Tibial nerve (tissue), 4 donors: Measurements from ENCODE around the gene SH3TC1.

Source experiments
- EP300 ChIP-seq, 2 donors: sonication (generic); formaldehyde crosslinking; IDR thresholded peaks; one replicate each; pipeline ENCODE4 v1.6.1; 2017; ENCODE audit warnings: antibody characterized with exemption in 2 of 2, mild to moderate bottlenecking in 1 of 2
- POLR2A ChIP-seq, 2 donors: fragments of 450-650 bp; IDR thresholded peaks; one replicate each; pipeline ENCODE4 v1.6.1; 2017; ENCODE audit warnings: antibody characterized with exemption in 2 of 2, mild to moderate bottlenecking in 2 of 2, moderate library complexity in 2 of 2
- TF ChIP-seq, protein P1 (sequence below), 5 experiments: fragments of 200-600 bp in 3 of 5; fragments of 450-650 bp in 2 of 5; sonication (generic) in 3 of 5; IDR thresholded peaks; one replicate each; pipeline ENCODE4 v1.5.1; 2016 to 2019; ENCODE audit warnings: antibody characterized with exemption in 5 of 5, mild to moderate bottlenecking in 3 of 5, moderate library complexity in 2 of 5

DNA sequence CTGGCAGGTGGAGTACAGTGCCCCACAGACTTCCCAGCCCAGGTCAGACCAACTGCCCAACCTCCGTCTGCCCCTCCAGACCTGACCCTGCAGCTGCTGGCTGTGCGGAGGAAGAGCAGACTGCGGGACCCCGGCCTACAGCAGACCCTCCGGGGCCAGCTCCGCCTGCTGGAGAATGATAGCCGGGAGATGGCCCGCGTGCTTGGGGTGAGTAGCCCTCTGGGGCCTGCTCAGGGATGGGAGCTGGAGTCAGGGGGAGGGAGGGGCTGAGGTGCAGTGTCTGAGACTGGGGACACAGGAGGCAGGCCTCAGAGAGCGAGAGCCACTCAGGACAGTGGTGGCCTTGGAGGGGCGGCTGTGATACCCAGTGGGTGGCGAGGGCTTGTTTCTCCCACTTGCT lies 13.5 kb downstream of the SH3TC1 start:
- TF ChIP-seq POLR2A (IDR thresholded peaks at IDR 0.05) (no peak), EP300 (IDR thresholded peaks at IDR 0.05) (no peak)
- TF ChIP-seq, protein P1, sequence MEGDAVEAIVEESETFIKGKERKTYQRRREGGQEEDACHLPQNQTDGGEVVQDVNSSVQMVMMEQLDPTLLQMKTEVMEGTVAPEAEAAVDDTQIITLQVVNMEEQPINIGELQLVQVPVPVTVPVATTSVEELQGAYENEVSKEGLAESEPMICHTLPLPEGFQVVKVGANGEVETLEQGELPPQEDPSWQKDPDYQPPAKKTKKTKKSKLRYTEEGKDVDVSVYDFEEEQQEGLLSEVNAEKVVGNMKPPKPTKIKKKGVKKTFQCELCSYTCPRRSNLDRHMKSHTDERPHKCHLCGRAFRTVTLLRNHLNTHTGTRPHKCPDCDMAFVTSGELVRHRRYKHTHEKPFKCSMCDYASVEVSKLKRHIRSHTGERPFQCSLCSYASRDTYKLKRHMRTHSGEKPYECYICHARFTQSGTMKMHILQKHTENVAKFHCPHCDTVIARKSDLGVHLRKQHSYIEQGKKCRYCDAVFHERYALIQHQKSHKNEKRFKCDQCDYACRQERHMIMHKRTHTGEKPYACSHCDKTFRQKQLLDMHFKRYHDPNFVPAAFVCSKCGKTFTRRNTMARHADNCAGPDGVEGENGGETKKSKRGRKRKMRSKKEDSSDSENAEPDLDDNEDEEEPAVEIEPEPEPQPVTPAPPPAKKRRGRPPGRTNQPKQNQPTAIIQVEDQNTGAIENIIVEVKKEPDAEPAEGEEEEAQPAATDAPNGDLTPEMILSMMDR (IDR thresholded peaks at IDR 0.05): no peak
